Measurements from ENCODE around the gene WDR5B.

GRCh38 chr3:122387709-122388108, 28.2 kb downstream of the WDR5B start:
- TF ChIP-seq CTCF (IDR thresholded peaks at IDR 0.05) (no peak), EZH2 (IDR thresholded peaks at IDR 0.05) (no peak)
